SK-N-MC (cell line): Measurements from ENCODE around the gene MEIOB.

Source experiments
- EZH2 ChIP-seq: fragments of 200-600 bp; sonication (generic); IDR thresholded peaks from one replicate; pipeline ENCODE4 v1.6.1; 2017; ENCODE audit warnings: antibody characterized with exemption
- FOXP2 ChIP-seq: optimal IDR thresholded peaks from 2 replicates; pipeline ENCODE3; 2011; ENCODE audit warnings: mild to moderate bottlenecking, moderate library complexity; ENCODE audit not compliant: insufficient read depth; ENCODE audit errors: extremely low read length, control extremely low read depth
- POLR2AphosphoS5 ChIP-seq: IDR thresholded peaks from 2 replicates; pipeline ENCODE4 v1.6.1; 2012; ENCODE audit warnings: mild to moderate bottlenecking, low read depth, low read length, borderline replicate concordance

DNA sequence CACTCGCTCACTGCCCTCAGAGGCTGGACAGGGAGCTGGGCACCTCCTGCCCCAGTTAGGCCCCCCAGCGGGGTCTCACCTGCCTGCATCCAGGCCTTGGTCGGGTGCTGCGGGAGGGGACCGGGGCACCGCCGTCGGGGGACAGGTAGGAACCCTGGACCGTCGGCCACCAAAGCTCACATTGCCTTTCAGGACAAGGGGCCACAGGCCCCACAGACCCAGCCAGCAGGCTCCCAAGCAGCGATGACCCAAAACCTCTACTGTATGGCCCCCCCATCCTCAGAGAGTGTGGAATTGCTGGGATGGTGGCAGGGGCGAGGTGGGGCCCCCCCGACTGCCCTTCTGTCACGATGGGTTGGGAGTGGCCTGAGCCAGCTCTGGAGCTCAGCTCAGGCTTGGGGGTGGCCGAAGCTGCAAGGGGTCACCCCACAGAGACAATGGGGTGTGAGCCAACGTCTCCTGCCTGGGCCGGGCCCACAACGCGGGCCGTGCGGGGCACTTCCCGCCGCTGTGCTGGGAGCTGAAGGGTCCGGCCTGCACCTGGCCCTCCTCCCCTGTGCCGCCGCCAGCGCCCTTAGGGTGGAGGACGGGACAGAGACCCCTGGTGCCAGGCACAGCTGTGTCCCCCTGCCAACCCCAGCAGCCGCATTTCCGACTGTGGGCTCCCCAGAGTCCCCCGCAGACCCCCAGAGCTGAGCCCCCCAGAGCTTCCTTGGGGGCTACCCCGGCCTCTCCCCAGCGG, 79.0 kb downstream of the MEIOB start:
- no peak for TF ChIP-seq EZH2
- TF ChIP-seq POLR2AphosphoS5: no peak
- no peak for TF ChIP-seq FOXP2
